Ramos (cell line): ENCODE results near the gene GJB6.

Experiments used
- in situ Hi-C: fragments of 300-500 bp; cut with MboI; formaldehyde crosslinking; loops from one replicate; pipeline ENCODE4 v1.14.3; 2022; ENCODE audit warnings: low sequenced_read_pairs; ENCODE audit not compliant: unreplicated experiment

GJB6 gene

GRCh38 chr13:20230913-20231838 is 943 bp downstream of the GJB6 start:
- in situ Hi-C loops, result no loop called here

GRCh38 chr13:20227730-20228129 is 4.4 kb downstream of the GJB6 start:
- in situ Hi-C loops, result no loop called here

GRCh38 chr13:20227288-20227687 is 4.8 kb downstream of the GJB6 start:
- in situ Hi-C loops, result no loop called here

- in situ Hi-C loops, result no loop called here
Measured at GRCh38 chr13:20222553-20222952, 9.6 kb downstream of the GJB6 start.

- in situ Hi-C loops, result no loop called here
Measured at GRCh38 chr13:20221772-20222171, 10.3 kb downstream of the GJB6 start.

- in situ Hi-C loops, result no loop called here
Measured at GRCh38 chr13:20219577-20219976, 12.5 kb downstream of the GJB6 start.

- in situ Hi-C loops, result no loop called here
Measured at GRCh38 chr13:20217168-20217567, 15.0 kb downstream of the GJB6 start.

GRCh38 chr13:20209948-20210347 is 22.2 kb downstream of the GJB6 start:
- in situ Hi-C loops, result no loop called here

GRCh38 chr13:20206698-20207235 is 25.4 kb downstream of the GJB6 start:
- in situ Hi-C loops, result no loop called here

- in situ Hi-C loops, result no loop called here
Measured at GRCh38 chr13:20206065-20206697, 25.9 kb downstream of the GJB6 start.

- in situ Hi-C loops, result no loop called here
Measured at GRCh38 chr13:20198781-20199180, 33.3 kb downstream of the GJB6 start.

- in situ Hi-C loops, result no loop called here
Measured at GRCh38 chr13:20197361-20197834, 34.7 kb downstream of the GJB6 start.

- in situ Hi-C loops, result no loop called here
Measured at GRCh38 chr13:20195801-20196200, 36.3 kb downstream of the GJB6 start.

GRCh38 chr13:20193907-20194631 is 38.0 kb downstream of the GJB6 start:
- in situ Hi-C loops, result no loop called here

GRCh38 chr13:20193162-20193906 is 38.8 kb downstream of the GJB6 start:
- in situ Hi-C loops, result no loop called here

GRCh38 chr13:20192836-20193161 is 39.3 kb downstream of the GJB6 start, which contains the start of gene GJB2:
Gene GJB2, minus strand, starts transcription at chr13:20192938. Its CDS starts 3,357 bp downstream, at chr13:20189581.
- in situ Hi-C loops, result no loop called here

GRCh38 chr13:20192158-20192835 is 39.8 kb downstream of the GJB6 start:
- in situ Hi-C loops, result no loop called here

GRCh38 chr13:20191311-20192157 is 40.6 kb downstream of the GJB6 start:
- in situ Hi-C loops, result no loop called here
